OCI-LY7 (cell line): Measurements from ENCODE around the gene MDGA2. TPM values are rescaled to one million over a fixed set of nuclear protein-coding genes. Genes with fewer than 3 reads are reported as not detected.

ENCODE experiments used
- BruUV-seq: library from RNA; stranded (reverse); fragments of 400-500 nt; replicated peaks from 2 replicates; lab custom pipeline; 2021; lab: Mats Ljungman, UMichigan
- CTCF ChIA-PET: fragments of 300-600 bp; sonication (Branson Sonifier 250); formaldehyde crosslinking; loops from one replicate; lab custom pipeline; 2022; ENCODE audit warnings: antibody characterized with exemption; ENCODE audit not compliant: unreplicated experiment; lab: Charles Lee
- POLR2A ChIA-PET: fragments of 300-600 bp; sonication (Branson Sonifier 250); formaldehyde crosslinking; loops from one replicate; lab custom pipeline; 2022; ENCODE audit warnings: antibody characterized with exemption; lab: Charles Lee
- DNase-seq: peaks from one replicate; pipeline ENCODE4 v3.0.0-alpha.2; 2015; ENCODE audit warnings: low spot score
- H2AFZ ChIP-seq: fragments of 200-600 bp; sonication (generic), shearing (Covaris generic); 2 replicates; pipeline ENCODE4 v1.6.1; 2014; ENCODE audit warnings: mild to moderate bottlenecking, antibody characterized with exemption, low read length, moderate library complexity
- H3K27ac ChIP-seq: fragments of 200-600 bp; sonication (generic); 2 replicates; pipeline ENCODE4 v1.5.1; 2014; ENCODE audit warnings: mixed run types, low read depth, mild to moderate bottlenecking, moderate library complexity, low read length, inconsistent platforms; ENCODE audit not compliant: poor library complexity, severe bottlenecking
- H3K36me3 ChIP-seq: fragments of 200-600 bp; sonication (generic); 2 replicates; pipeline ENCODE4 v1.6.1; 2014; ENCODE audit warnings: mild to moderate bottlenecking, antibody characterized with exemption, low read length, moderate library complexity, mixed read lengths; ENCODE audit not compliant: insufficient read depth
- H3K4me1 ChIP-seq: fragments of 200-600 bp; sonication (generic); 2 replicates; pipeline ENCODE4 v1.5.1; 2014; ENCODE audit warnings: mild to moderate bottlenecking, low read length; ENCODE audit not compliant: insufficient read depth, poor library complexity, severe bottlenecking
- H3K4me2 ChIP-seq: fragments of 200-600 bp; sonication (generic); 2 replicates; pipeline ENCODE4 v1.6.1; 2014; ENCODE audit warnings: mild to moderate bottlenecking, low read length
- H3K4me3 ChIP-seq: fragments of 200-600 bp; sonication (generic); 2 replicates; pipeline ENCODE4 v1.5.1; 2014; ENCODE audit warnings: mild to moderate bottlenecking, low read depth, low read length; ENCODE audit not compliant: poor library complexity, severe bottlenecking
- H3K79me2 ChIP-seq: fragments of 200-600 bp; sonication (generic); 2 replicates; pipeline ENCODE4 v1.6.1; 2016; ENCODE audit warnings: low read depth, mild to moderate bottlenecking, low read length, moderate library complexity, mixed read lengths; ENCODE audit not compliant: insufficient read depth
- H3K9me2 ChIP-seq: fragments of 200-600 bp; sonication (generic); 2 replicates; pipeline ENCODE4 v1.6.1; 2016; ENCODE audit warnings: mild to moderate bottlenecking, low read length, mixed read lengths; ENCODE audit not compliant: insufficient read depth
- H3K9me3 ChIP-seq: fragments of 200-600 bp; sonication (generic); 2 replicates; pipeline ENCODE4 v1.6.1; 2014; ENCODE audit warnings: mild to moderate bottlenecking, mixed run types, low read length, mixed read lengths
- H4K20me1 ChIP-seq: fragments of 200-600 bp; sonication (generic); 2 replicates; pipeline ENCODE4 v1.6.1; 2014; ENCODE audit warnings: mild to moderate bottlenecking, antibody characterized with exemption, low read length, moderate library complexity, mixed read lengths; ENCODE audit not compliant: insufficient read depth
- EZH2phosphoT487 ChIP-seq: fragments of 200-600 bp; sonication (generic); IDR thresholded peaks from 2 replicates; pipeline ENCODE4 v1.6.1; 2018; ENCODE audit warnings: low read depth, borderline replicate concordance, mild to moderate bottlenecking, mixed run types, antibody characterized with exemption, low read length, moderate library complexity, mixed read lengths
- intact Hi-C: fragments of 100-400 bp; cut with micrococcal nuclease; formaldehyde crosslinking; loops from one replicate; pipeline ENCODE4 v1.10.0; 2022; ENCODE audit not compliant: unreplicated experiment
- total RNA-seq, 2 experiments: library from RNA; depleted of rRNA in 1 of 2; stranded (reverse); fragments of >200 nt in 1 of 2; shearing (Covaris generic) in 1 of 2; gene quantifications; 2 replicates each; pipeline ENCODE4 v1.2.3, GENCODE V29; 2014 to 2022
- TF ChIP-seq, protein P1 (sequence below): fragments of 200-600 bp; sonication (generic); conservative IDR thresholded peaks from 2 replicates; pipeline ENCODE4 v1.5.1; 2014; ENCODE audit warnings: mild to moderate bottlenecking, antibody characterized with exemption, low read length, moderate library complexity, mixed read lengths

The MDGA2 gene
- total RNA-seq, 2 experiments from 2014 or later, result not detected

DNA sequence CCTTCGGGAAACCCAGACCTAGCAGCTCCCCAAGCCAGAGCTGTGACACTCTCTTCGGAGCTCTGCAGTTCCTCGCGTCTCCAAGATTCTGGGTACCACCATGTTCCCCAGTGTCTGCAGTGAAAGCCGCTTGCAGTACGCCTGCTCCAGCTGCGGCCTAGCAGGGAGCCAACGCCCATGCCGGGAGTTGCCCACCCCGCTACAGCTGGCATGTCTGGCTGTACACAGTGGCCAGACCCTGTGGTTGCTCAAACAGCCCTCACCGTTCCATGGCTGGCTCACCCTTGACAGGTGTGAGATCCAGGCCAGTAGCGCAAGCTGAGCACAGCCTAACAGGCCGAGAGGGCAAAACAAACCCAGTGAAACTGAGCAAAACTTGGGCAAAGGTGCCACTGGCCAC, 520.0 kb downstream of the MDGA2 start:
- BruUV-seq, result no TSS peak
- CTCF ChIA-PET, result no interaction called here
- intact Hi-C loops, result no loop called here
- TF ChIP-seq, protein P1, sequence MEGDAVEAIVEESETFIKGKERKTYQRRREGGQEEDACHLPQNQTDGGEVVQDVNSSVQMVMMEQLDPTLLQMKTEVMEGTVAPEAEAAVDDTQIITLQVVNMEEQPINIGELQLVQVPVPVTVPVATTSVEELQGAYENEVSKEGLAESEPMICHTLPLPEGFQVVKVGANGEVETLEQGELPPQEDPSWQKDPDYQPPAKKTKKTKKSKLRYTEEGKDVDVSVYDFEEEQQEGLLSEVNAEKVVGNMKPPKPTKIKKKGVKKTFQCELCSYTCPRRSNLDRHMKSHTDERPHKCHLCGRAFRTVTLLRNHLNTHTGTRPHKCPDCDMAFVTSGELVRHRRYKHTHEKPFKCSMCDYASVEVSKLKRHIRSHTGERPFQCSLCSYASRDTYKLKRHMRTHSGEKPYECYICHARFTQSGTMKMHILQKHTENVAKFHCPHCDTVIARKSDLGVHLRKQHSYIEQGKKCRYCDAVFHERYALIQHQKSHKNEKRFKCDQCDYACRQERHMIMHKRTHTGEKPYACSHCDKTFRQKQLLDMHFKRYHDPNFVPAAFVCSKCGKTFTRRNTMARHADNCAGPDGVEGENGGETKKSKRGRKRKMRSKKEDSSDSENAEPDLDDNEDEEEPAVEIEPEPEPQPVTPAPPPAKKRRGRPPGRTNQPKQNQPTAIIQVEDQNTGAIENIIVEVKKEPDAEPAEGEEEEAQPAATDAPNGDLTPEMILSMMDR, result no peak
- TF ChIP-seq EZH2phosphoT487, result no peak
- H3K4me2 ChIP-seq, result no peak overlapping the region
- H3K27ac ChIP-seq, result no peak overlapping the region
- H3K9me2 ChIP-seq, result no peaks in the 10 kb centered on the region
- POLR2A ChIA-PET, result no interaction called here
- H3K79me2 ChIP-seq, result no peaks in the 10 kb centered on the region
- H3K36me3 ChIP-seq, result no peaks in the 10 kb centered on the region
- no peak overlapping the region for H3K4me3 ChIP-seq
- H2AFZ ChIP-seq, result no peak overlapping the region
- H4K20me1 ChIP-seq, result no peaks in the 10 kb centered on the region
- no peaks in the 10 kb centered on the region for H3K9me3 ChIP-seq
- no peaks in the 10 kb centered on the region for H3K4me1 ChIP-seq
- no peak for DNase-seq

DNA sequence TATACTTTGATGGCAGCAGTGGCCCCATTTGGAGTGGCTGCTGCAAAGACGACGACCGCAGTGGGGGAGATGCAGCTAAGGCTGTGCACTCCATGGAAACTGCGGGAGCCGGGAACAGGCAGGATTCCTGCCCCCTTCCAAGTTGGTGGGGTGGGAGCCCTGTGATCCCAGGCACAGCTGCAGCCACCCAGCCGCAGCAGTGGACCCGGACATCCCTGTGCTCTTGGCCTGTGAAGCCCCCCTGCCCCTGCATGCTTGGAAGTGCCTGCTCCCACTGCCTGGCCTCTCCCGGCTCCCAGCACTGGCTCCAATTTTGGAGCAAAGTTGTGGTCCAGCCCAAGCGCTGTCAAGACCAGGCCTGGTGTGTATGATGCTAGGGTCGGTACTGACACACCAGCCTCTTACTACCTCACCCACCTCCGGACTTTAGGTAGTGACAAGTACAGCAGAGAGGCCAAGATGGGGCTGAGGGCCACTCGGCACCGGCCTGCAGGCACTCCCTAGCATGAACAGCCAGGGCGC, 521.1 kb downstream of the MDGA2 start:
- Histone ChIP-seq H3K4me2 (no peak overlapping the region), H3K27ac (no peak overlapping the region), H3K36me3 (no peaks in the 10 kb centered on the region), H2AFZ (no peak overlapping the region), H3K9me2 (no peaks in the 10 kb centered on the region), H3K4me1 (no peaks in the 10 kb centered on the region), H3K79me2 (no peaks in the 10 kb centered on the region), H3K9me3 (no peaks in the 10 kb centered on the region), H3K4me3 (no peak overlapping the region), H4K20me1 (no peaks in the 10 kb centered on the region)
- intact Hi-C loops, result no loop called here
- BruUV-seq, result no TSS peak
- TF ChIP-seq, protein P1, result no peak
- TF ChIP-seq EZH2phosphoT487, result no peak
- ChIA-PET CTCF (no interaction called here), POLR2A (no interaction called here)
- no peak for DNase-seq

DNA sequence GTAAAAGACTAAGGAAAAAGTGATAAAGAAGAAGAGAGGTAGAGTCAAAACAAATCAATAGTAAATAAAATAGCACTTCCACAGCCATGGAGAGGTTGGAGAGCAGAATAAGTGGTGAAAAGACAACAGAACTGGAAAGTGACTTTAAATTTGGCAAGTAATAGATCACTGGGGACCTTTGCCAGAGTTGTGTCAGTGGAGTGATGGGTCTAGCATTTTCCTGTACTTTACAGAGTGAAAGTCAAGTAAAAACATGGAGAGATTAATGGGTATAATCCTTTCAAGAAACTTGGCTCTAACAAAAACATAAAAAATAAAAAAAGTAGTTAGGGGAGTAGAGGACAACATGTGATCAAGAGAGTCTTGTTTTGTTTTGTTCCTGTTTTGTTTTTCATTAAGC, 521.7 kb downstream of the MDGA2 start:
- ChIA-PET POLR2A (no interaction called here), CTCF (no interaction called here)
- no peaks in the 10 kb centered on the region for H3K9me2 ChIP-seq
- intact Hi-C loops, result no loop called here
- H4K20me1 ChIP-seq, result no peaks in the 10 kb centered on the region
- H2AFZ ChIP-seq, result no peak overlapping the region
- H3K27ac ChIP-seq, result no peak overlapping the region
- DNase-seq, result no peak
- no peaks in the 10 kb centered on the region for H3K9me3 ChIP-seq
- H3K4me1 ChIP-seq, result no peaks in the 10 kb centered on the region
- H3K36me3 ChIP-seq, result no peaks in the 10 kb centered on the region
- H3K4me3 ChIP-seq, result no peak overlapping the region
- H3K4me2 ChIP-seq, result no peak overlapping the region
- no TSS peak for BruUV-seq
- no peak for TF ChIP-seq EZH2phosphoT487
- TF ChIP-seq, protein P1, result no peak
- H3K79me2 ChIP-seq, result no peaks in the 10 kb centered on the region
